Testis (tissue), 3 donors: ENCODE measurements around the gene RHOV. TPM values are rescaled to one million over a fixed set of nuclear protein-coding genes. Genes with fewer than 3 reads are reported as not detected.

Experiments used
- DNase-seq: peaks from one replicate; pipeline ENCODE4 v3.0.0-alpha.2; 2019
- H3K27ac ChIP-seq, 2 donors: fragments of 200-600 bp; sonication (generic); one replicate each; pipeline ENCODE4 v1.5.1; 2019
- H3K27me3 ChIP-seq: fragments of 200-600 bp; sonication (generic); one replicate; pipeline ENCODE4 v1.5.1; 2019
- H3K36me3 ChIP-seq: fragments of 200-600 bp; sonication (generic); one replicate; pipeline ENCODE4 v1.5.1; 2017; ENCODE audit warnings: low read depth; ENCODE audit errors: missing control alignments
- H3K4me1 ChIP-seq: fragments of 200-600 bp; sonication (generic); one replicate; pipeline ENCODE4 v1.5.1; 2019
- H3K4me3 ChIP-seq, 2 donors: fragments of 200-600 bp; sonication (generic); one replicate each; pipeline ENCODE4 v1.5.1; 2017 to 2019
- H3K9me3 ChIP-seq: fragments of 200-600 bp; sonication (generic); one replicate; pipeline ENCODE4 v1.5.1; 2017
- CTCF ChIP-seq, 3 experiments: fragments of 450-650 bp in 2 of 3; fragments of 200-600 bp in 1 of 3; sonication (generic) in 1 of 3; IDR thresholded peaks; one replicate each; pipeline ENCODE4 v1.5.1; 2016 to 2019; ENCODE audit warnings: antibody characterized with exemption in 3 of 3, mild to moderate bottlenecking in 2 of 3, moderate library complexity in 1 of 3
- POLR2A ChIP-seq: fragments of 450-650 bp; IDR thresholded peaks from one replicate; pipeline ENCODE4 v1.6.1; 2017; ENCODE audit warnings: antibody characterized with exemption, mild to moderate bottlenecking, moderate library complexity
- WGBS, 2 donors: methylation state at CpG; one replicate each; pipeline ENCODE4 v1.1.5; 2018; 5-methylcytosine and 5-hydroxymethylcytosine counted together
- intact Hi-C: fragments of 100-400 bp; cut with DNase I; formaldehyde crosslinking; loops from one replicate; pipeline ENCODE4 v1.15.1; 2023; ENCODE audit warnings: low total_unique reads
- polyA plus RNA-seq: library from polyadenylated mRNA; stranded (reverse); fragments of 350-450 nt; fragmentation: Illumina TruSeq; extraction: RNeasy Lipid Tissue Mini Kit (QIAGEN cat#74804); gene quantifications from one replicate; pipeline ENCODE4 v1.2.3, GENCODE V29; 2014; ENCODE audit warnings: low read depth, low replicate concordance; ENCODE audit not compliant: insufficient read depth
- small RNA-seq, 2 donors: library from RNA; depleted of rRNA; stranded (forward); fragments of <200 nt; gene quantifications; one replicate each; pipeline ENCODE3, GENCODE V24; 2016
- total RNA-seq, 2 donors: library from RNA; depleted of rRNA; stranded (reverse); fragments of >200 nt; gene quantifications; one replicate each; pipeline ENCODE4 v1.2.3, GENCODE V29; 2016

RHOV gene
- total and polyA plus RNA-seq, 3 donors from 2014 or later, result 0.24 to 0.91 (median 0.50) TPM

- no peak for TF ChIP-seq CTCF (IDR thresholded peaks at IDR 0.05)
- TF ChIP-seq POLR2A, result no peak
- H3K27ac ChIP-seq, result no peak overlapping the region
- no peaks in the 10 kb centered on the region for H3K36me3 ChIP-seq
- H3K9me3 ChIP-seq, result no peaks in the 10 kb centered on the region
- intact Hi-C loops, result no loop called here
- no peak overlapping the region for H3K4me3 ChIP-seq
- 86 to 100% methylated on average over 1 of the region's 1 CpG for WGBS, 2 donors
- no peak for DNase-seq
- no peaks in the 10 kb centered on the region for H3K27me3 ChIP-seq
- H3K4me1 ChIP-seq, result no peaks in the 10 kb centered on the region
These were observed 50.3 kb downstream of the RHOV start for GRCh38 chr15:40823572-40824343.

Small RNAs within 50 kb of the gene (small RNA-seq; reads per million reads assigned to genes)
- gene AC025166.1, result 0 reads per million in 2 donors

Other genes starting within 250 kb of the RHOV start
- gene RAD51, start 179.1 kb downstream of the RHOV start, total RNA-seq, result 10 to 100 TPM; 13.8 to 16.9 TPM
- 76.1 TPM for gene RAD51, start 179.1 kb downstream of the RHOV start, polyA plus RNA-seq
- 10 to 100 TPM; 31.5 to 33.1 TPM for gene RMDN3, start 119.0 kb downstream of the RHOV start, total RNA-seq
- gene RMDN3, start 119.0 kb downstream of the RHOV start, polyA plus RNA-seq, result 37.3 TPM
- 10 to 100 TPM in 1 of 2 donors, 1 to 10 TPM in 1; 8.5 to 15.0 TPM for gene GCHFR, start 110.2 kb downstream of the RHOV start, total RNA-seq
- gene GCHFR, start 110.2 kb downstream of the RHOV start, polyA plus RNA-seq, result 7.4 TPM
- gene C15orf62, start 104.3 kb downstream of the RHOV start, total RNA-seq, result under 1 TPM in 1 of 2 donors, not detected in 1; 0.24 TPM
- not detected for gene C15orf62, start 104.3 kb downstream of the RHOV start, polyA plus RNA-seq
- gene ZFYVE19, start 67.1 kb downstream of the RHOV start, total RNA-seq, result 10 to 100 TPM; 22.4 to 38.2 TPM
- 26.3 TPM for gene ZFYVE19, start 67.1 kb downstream of the RHOV start, polyA plus RNA-seq
- gene DNAJC17, start 66.8 kb downstream of the RHOV start, total RNA-seq, result 10 to 100 TPM; 11.1 to 21.6 TPM
- 22.6 TPM for gene DNAJC17, start 66.8 kb downstream of the RHOV start, polyA plus RNA-seq
- under 1 TPM; 0.43 to 0.55 TPM for gene PPP1R14D, start 45.5 kb downstream of the RHOV start, total RNA-seq
- not detected for gene PPP1R14D, start 45.5 kb downstream of the RHOV start, polyA plus RNA-seq
- 10 to 100 TPM in 1 of 2 donors, 1 to 10 TPM in 1; 9.5 to 10.5 TPM for gene SPINT1, start 30.2 kb downstream of the RHOV start, total RNA-seq
- gene SPINT1, start 30.2 kb downstream of the RHOV start, polyA plus RNA-seq, result 7.2 TPM
- gene VPS18, start 20.2 kb upstream of the RHOV start, total RNA-seq, result 10 to 100 TPM; 25.5 to 33.4 TPM
- 16.3 TPM for gene VPS18, start 20.2 kb upstream of the RHOV start, polyA plus RNA-seq
- gene DLL4, start 55.1 kb upstream of the RHOV start, total RNA-seq, result 1 to 10 TPM; 3.5 to 3.9 TPM
- 2.0 TPM for gene DLL4, start 55.1 kb upstream of the RHOV start, polyA plus RNA-seq
- gene CHAC1, start 79.2 kb upstream of the RHOV start, total RNA-seq, result 1 to 10 TPM; 2.5 to 5.9 TPM
- gene CHAC1, start 79.2 kb upstream of the RHOV start, polyA plus RNA-seq, result 1.8 TPM
- 10 to 100 TPM; 43.5 to 44.2 TPM for gene INO80, start 242.0 kb upstream of the RHOV start, total RNA-seq
- 21.2 TPM for gene INO80, start 242.0 kb upstream of the RHOV start, polyA plus RNA-seq